HUES64 (cell line): ENCODE results near the gene EYA4. TPM values are rescaled to one million over a fixed set of nuclear protein-coding genes. Genes with fewer than 3 reads are reported as not detected.

Source experiments
- H3K27ac ChIP-seq: 2 replicates; pipeline ENCODE4 v1.7.0; 2013; ENCODE audit warnings: low read depth, low read length, inconsistent platforms
- H3K27me3 ChIP-seq: 2 replicates; pipeline ENCODE4 v1.6.1; 2013; ENCODE audit warnings: mild to moderate bottlenecking, low read length; ENCODE audit not compliant: insufficient read depth
- H3K36me3 ChIP-seq: 2 replicates; pipeline ENCODE4 v1.6.1; 2013; ENCODE audit warnings: mild to moderate bottlenecking, low read length; ENCODE audit not compliant: insufficient read depth
- H3K4me1 ChIP-seq: 2 replicates; pipeline ENCODE4 v1.6.1; 2013; ENCODE audit warnings: mild to moderate bottlenecking, low read length, moderate library complexity; ENCODE audit not compliant: insufficient read depth
- H3K4me3 ChIP-seq: 2 replicates; pipeline ENCODE4 v1.5.1; 2013; ENCODE audit warnings: mild to moderate bottlenecking, low read length, moderate library complexity
- H3K9ac ChIP-seq: 2 replicates; pipeline ENCODE4 v1.6.1; 2013; ENCODE audit warnings: mild to moderate bottlenecking, low read depth, low read length
- H3K9me3 ChIP-seq: 2 replicates; pipeline ENCODE4 v1.6.1; 2013; ENCODE audit warnings: low read depth, low read length; ENCODE audit not compliant: insufficient read depth
- WGBS: fragments of 150-250, 120-280 bp; methylation state at CpG from one replicate; pipeline ENCODE4 v1.1.7; 2013; ENCODE audit warnings: missing lambda C conversion rate; 5-methylcytosine and 5-hydroxymethylcytosine counted together
- polyA plus RNA-seq, 2 experiments: library from polyadenylated mRNA; stranded (reverse); fragments of 50-300 nt; gene quantifications; one replicate each; pipeline ENCODE4 v1.2.3, GENCODE V29; 2013

Gene EYA4, protein sequence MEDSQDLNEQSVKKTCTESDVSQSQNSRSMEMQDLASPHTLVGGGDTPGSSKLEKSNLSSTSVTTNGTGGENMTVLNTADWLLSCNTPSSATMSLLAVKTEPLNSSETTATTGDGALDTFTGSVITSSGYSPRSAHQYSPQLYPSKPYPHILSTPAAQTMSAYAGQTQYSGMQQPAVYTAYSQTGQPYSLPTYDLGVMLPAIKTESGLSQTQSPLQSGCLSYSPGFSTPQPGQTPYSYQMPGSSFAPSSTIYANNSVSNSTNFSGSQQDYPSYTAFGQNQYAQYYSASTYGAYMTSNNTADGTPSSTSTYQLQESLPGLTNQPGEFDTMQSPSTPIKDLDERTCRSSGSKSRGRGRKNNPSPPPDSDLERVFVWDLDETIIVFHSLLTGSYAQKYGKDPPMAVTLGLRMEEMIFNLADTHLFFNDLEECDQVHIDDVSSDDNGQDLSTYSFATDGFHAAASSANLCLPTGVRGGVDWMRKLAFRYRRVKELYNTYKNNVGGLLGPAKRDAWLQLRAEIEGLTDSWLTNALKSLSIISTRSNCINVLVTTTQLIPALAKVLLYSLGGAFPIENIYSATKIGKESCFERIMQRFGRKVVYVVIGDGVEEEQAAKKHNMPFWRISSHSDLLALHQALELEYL
- 0.10 TPM for polyA plus RNA-seq (2013, experiment 1 of 2)
- polyA plus RNA-seq (2013, experiment 2 of 2) = 0.25 TPM

GRCh38 chr6:133241086-133241900 is at the start of gene EYA4:
TSS of gene EYA4 (plus strand) at chr6:133241357. CDS start at chr6:133274781, 33,424 bp downstream.
- WGBS = under 1% methylated on average over 84 of the region's 84 CpGs
- H3K4me3 ChIP-seq = peak within 1 kb of the TSS; percentile 63
- peak within 1 kb of the TSS; percentile 17; the same call in 1 of the 2 replicates for H3K9ac ChIP-seq
- H3K4me1 ChIP-seq = peaks cover 16% of the 10 kb centered on the region
- H3K27ac ChIP-seq = no peak within 1 kb of the TSS
- H3K9me3 ChIP-seq = no peaks in the 10 kb centered on the region
- peaks cover 85% of the 10 kb centered on the region for H3K27me3 ChIP-seq
- H3K36me3 ChIP-seq = no peaks in the 10 kb centered on the region

DNA sequence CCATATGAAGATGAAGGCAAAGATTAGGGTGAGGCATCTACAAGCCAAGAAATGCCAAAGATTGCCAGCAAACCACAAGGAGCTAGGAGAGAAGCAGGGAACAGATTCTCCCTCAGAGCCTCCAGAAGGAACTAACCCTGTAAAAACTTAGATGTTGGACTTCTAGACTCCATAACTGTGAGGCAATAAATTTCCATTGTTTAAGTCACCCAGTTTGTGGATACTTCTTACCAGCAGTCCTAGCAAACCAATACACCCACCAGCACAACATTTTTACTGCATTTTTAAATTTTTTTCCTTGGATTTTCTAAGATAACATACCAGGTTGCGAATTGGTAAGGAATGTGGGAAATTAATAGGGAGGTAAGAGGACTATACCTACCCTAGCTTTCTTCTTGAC is 47.8 kb upstream of the EYA4 start:
- Histone ChIP-seq H3K4me1 (peaks cover 10% of the 10 kb centered on the region), H3K27me3 (no peaks in the 10 kb centered on the region), H3K9ac (no peak overlapping the region), H3K9me3 (no peaks in the 10 kb centered on the region), H3K36me3 (no peaks in the 10 kb centered on the region), H3K4me3 (no peak overlapping the region), H3K27ac (no peak overlapping the region)
- no CpG with 5 or more reads among the region's 1 CpG for WGBS

DNA sequence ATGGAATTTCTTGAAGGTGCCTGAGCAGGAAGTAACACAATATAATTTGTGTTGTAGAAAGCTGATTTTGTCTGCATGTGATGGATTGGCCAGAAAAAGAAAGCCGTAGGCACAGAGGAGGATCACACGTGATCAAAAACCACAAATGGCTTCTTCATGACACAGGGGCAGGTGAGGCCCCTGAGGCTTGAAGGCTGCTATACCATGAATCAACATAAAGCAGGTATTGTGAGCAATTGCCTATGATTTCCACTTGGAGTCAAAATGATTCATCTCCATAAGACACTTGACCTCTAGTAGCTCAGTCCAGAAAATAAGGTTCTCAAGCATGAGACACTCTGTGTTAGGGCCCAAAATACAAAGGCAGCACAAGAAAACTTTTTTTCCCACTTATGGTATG is 42.4 kb upstream of the EYA4 start:
- H3K27ac ChIP-seq = no peak overlapping the region
- H3K27me3 ChIP-seq = no peaks in the 10 kb centered on the region
- no peaks in the 10 kb centered on the region for H3K9me3 ChIP-seq

GRCh38 chr6:133201231-133201630 is 39.9 kb upstream of the EYA4 start:
- 88% methylated on average over 4 of the region's 4 CpGs for WGBS
- Histone ChIP-seq H3K9me3 (no peaks in the 10 kb centered on the region), H3K4me1 (no peaks in the 10 kb centered on the region), H3K9ac (no peak overlapping the region), H3K27me3 (no peaks in the 10 kb centered on the region), H3K27ac (no peak overlapping the region), H3K36me3 (no peaks in the 10 kb centered on the region), H3K4me3 (no peak overlapping the region)

More for the DNA sequence above, 42.4 kb upstream of the EYA4 start:
- no peaks in the 10 kb centered on the region for H3K4me1 ChIP-seq
- no peak overlapping the region for H3K4me3 ChIP-seq
- WGBS = 93% methylated on average over 2 of the region's 2 CpGs
- H3K9ac ChIP-seq = no peak overlapping the region
- no peaks in the 10 kb centered on the region for H3K36me3 ChIP-seq

DNA sequence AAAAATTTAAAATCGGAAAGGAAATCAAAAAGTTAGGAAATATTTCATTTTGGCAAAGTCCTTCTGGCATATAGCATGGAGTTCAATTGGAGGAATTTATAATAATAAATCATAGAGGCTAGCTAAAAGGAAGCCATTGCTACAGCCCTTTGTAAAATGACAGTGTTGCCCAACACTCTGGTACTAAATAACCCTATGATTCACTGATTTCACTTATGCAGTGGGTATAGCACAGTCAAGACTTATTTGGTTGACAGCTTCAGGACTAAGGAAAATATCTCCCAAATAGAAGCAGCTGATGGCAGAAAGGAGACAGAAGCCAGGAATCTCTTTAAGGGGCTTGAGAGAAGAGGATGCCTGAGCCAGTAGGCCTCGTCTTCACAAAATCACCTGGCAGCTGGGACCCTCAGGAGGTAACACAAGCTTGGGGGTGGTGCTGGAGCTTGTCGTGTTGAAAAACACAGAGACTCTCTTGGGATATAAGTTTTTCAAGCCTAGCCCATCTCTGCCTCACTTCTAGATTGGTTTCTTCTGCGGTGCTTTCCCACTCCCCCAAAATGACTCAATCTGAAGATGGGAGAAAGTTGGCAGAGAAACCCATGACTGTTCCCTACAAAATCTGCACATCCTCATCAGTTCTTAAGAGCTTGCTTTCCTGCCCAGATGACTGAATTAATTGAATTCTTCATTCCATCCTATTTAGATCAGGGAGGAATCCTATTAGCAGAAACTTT is 38.4 kb upstream of the EYA4 start:
- no peak overlapping the region for H3K4me3 ChIP-seq
- no peaks in the 10 kb centered on the region for H3K36me3 ChIP-seq
- WGBS = 85% methylated on average over 4 of the region's 4 CpGs
- no peaks in the 10 kb centered on the region for H3K9me3 ChIP-seq
- H3K4me1 ChIP-seq = no peaks in the 10 kb centered on the region
- no peak overlapping the region for H3K27ac ChIP-seq
- no peaks in the 10 kb centered on the region for H3K27me3 ChIP-seq
- no peak overlapping the region for H3K9ac ChIP-seq

GRCh38 chr6:133203344-133203697 is 37.8 kb upstream of the EYA4 start:
- no peak overlapping the region for H3K9ac ChIP-seq
- no peaks in the 10 kb centered on the region for H3K36me3 ChIP-seq
- H3K27ac ChIP-seq = no peak overlapping the region
- no peaks in the 10 kb centered on the region for H3K4me1 ChIP-seq
- no peak overlapping the region for H3K4me3 ChIP-seq
- no peaks in the 10 kb centered on the region for H3K27me3 ChIP-seq
- no peaks in the 10 kb centered on the region for H3K9me3 ChIP-seq
- WGBS = 84% methylated on average over 5 of the region's 5 CpGs

DNA sequence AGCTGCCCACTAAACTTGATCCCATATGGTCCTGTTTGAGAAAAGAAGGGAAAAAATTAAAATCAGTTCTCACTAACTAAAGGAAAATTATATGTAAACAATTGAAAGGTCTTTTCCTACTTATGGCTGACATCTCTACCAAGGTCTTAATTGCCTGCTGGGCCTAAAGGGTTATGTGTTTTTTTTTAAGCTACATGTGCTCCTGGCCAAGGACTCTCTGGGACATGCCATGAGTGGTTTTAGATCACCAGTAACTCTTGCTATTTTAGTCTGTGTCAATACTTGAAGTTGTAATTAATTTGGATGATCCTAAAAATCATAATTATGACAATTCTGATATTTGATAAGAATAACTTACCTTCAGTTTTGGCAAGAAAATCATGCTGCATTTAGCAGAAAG is 35.9 kb upstream of the EYA4 start:
- no peaks in the 10 kb centered on the region for H3K4me1 ChIP-seq
- H3K9me3 ChIP-seq = no peaks in the 10 kb centered on the region
- H3K27ac ChIP-seq = no peak overlapping the region
- H3K4me3 ChIP-seq = no peak overlapping the region
- no peaks in the 10 kb centered on the region for H3K27me3 ChIP-seq
- no peaks in the 10 kb centered on the region for H3K36me3 ChIP-seq
- no peak overlapping the region for H3K9ac ChIP-seq

- H3K27me3 ChIP-seq = no peaks in the 10 kb centered on the region
- H3K4me3 ChIP-seq = no peak overlapping the region
- H3K27ac ChIP-seq = no peak overlapping the region
- H3K9ac ChIP-seq = no peak overlapping the region
- no peaks in the 10 kb centered on the region for H3K4me1 ChIP-seq
- H3K9me3 ChIP-seq = no peaks in the 10 kb centered on the region
- H3K36me3 ChIP-seq = no peaks in the 10 kb centered on the region
- 94% methylated on average over 5 of the region's 5 CpGs for WGBS
Observed at GRCh38 chr6:133206942-133207341, 34.2 kb upstream of the EYA4 start.

GRCh38 chr6:133207754-133208153 is 33.4 kb upstream of the EYA4 start:
- H3K9me3 ChIP-seq = no peaks in the 10 kb centered on the region
- no peaks in the 10 kb centered on the region for H3K4me1 ChIP-seq
- H3K9ac ChIP-seq = no peak overlapping the region
- H3K36me3 ChIP-seq = no peaks in the 10 kb centered on the region
- H3K27me3 ChIP-seq = no peaks in the 10 kb centered on the region
- H3K27ac ChIP-seq = no peak overlapping the region
- H3K4me3 ChIP-seq = no peak overlapping the region

GRCh38 chr6:133208183-133208755 is 32.9 kb upstream of the EYA4 start:
- no peak overlapping the region for H3K27ac ChIP-seq
- H3K9me3 ChIP-seq = no peaks in the 10 kb centered on the region
- H3K4me3 ChIP-seq = no peak overlapping the region
- H3K27me3 ChIP-seq = no peaks in the 10 kb centered on the region
- H3K4me1 ChIP-seq = no peaks in the 10 kb centered on the region
- no peak overlapping the region for H3K9ac ChIP-seq
- 95% methylated on average over 3 of the region's 4 CpGs for WGBS
- H3K36me3 ChIP-seq = no peaks in the 10 kb centered on the region
